HG03521 (cell line): ENCODE measurements around the gene HSPB2.
"Not testable (repeated sequence)": the region's sequence is repeated elsewhere in the genome, so short reads cannot be mapped to it uniquely, and the experiment has no call there.

Experiments used
- ATAC-seq: cut with Tn5 transposase; IDR thresholded peaks from one replicate; pipeline ENCODE4 v1.9.1; 2021; ENCODE audit warnings: mild to moderate bottlenecking, moderate library complexity; ENCODE audit not compliant: unreplicated experiment

Gene HSPB2

GRCh38 chr11:111912535-111912934, at the start of gene HSPB2:
TSS of gene HSPB2 (plus strand) at chr11:111912734. CDS start at chr11:111912830, 96 bp downstream.
- no peak for ATAC-seq

- ATAC-seq, result no peak
These were observed 42.4 kb upstream of the HSPB2 start for GRCh38 chr11:111870113-111870512.

GRCh38 chr11:111870522-111870885, 42.0 kb upstream of the HSPB2 start:
- peak; percentile 12 for ATAC-seq

- ATAC-seq, result peak; percentile 84
These were observed 41.4 kb upstream of the HSPB2 start, which contains the start of gene ALG9 for GRCh38 chr11:111870886-111871692. TSS of gene ALG9 (minus strand) at chr11:111871581. CDS start at chr11:111871482, 99 bp downstream.

- no peak for ATAC-seq
These were observed 40.8 kb upstream of the HSPB2 start for GRCh38 chr11:111871693-111872161.

- peak; percentile 3 for ATAC-seq
These were observed 34.1 kb upstream of the HSPB2 start for GRCh38 chr11:111878385-111878848.

- ATAC-seq, result peak; percentile 86
These were observed 33.5 kb upstream of the HSPB2 start, which contains the start of the genes CFAP68 and FDXACB1 for GRCh38 chr11:111878849-111879636. TSS of gene CFAP68 (plus strand) at chr11:111879541. CDS start at chr11:111879561, 20 bp downstream. TSS of gene FDXACB1 (minus strand) at chr11:111879165. CDS start at chr11:111879132, 33 bp downstream.

- no peak for ATAC-seq
These were observed 32.9 kb upstream of the HSPB2 start for GRCh38 chr11:111879637-111879960.

- no peak for ATAC-seq
These were observed 30.3 kb upstream of the HSPB2 start for GRCh38 chr11:111882202-111882601.

- ATAC-seq, result not testable (repeated sequence)
These were observed 27.5 kb upstream of the HSPB2 start for GRCh38 chr11:111885053-111885452.

GRCh38 chr11:111886032-111886431, 26.5 kb upstream of the HSPB2 start:
- ATAC-seq, result no peak

- ATAC-seq, result no peak
These were observed 25.7 kb upstream of the HSPB2 start for GRCh38 chr11:111886844-111887243.

GRCh38 chr11:111905411-111905810, 7.1 kb upstream of the HSPB2 start:
- ATAC-seq, result no peak

- no peak for ATAC-seq
These were observed 5.9 kb upstream of the HSPB2 start for GRCh38 chr11:111906680-111907079.

GRCh38 chr11:111908639-111909305, 3.8 kb upstream of the HSPB2 start:
- ATAC-seq, result no peak

- ATAC-seq, result no peak
These were observed 3.2 kb upstream of the HSPB2 start for GRCh38 chr11:111909378-111909777.

- ATAC-seq, result no peak
These were observed 1.6 kb upstream of the HSPB2 start for GRCh38 chr11:111910676-111911562.

- no peak for ATAC-seq
These were observed 752 bp upstream of the HSPB2 start, which contains the start of gene CRYAB for GRCh38 chr11:111911563-111912401. TSS of gene CRYAB (minus strand) at chr11:111911770. CDS start at chr11:111911724, 46 bp downstream.
